Endothelial cell of umbilical vein (primary cell): Measurements from ENCODE around the gene ANK2. TPM values are rescaled to one million over a fixed set of nuclear protein-coding genes. Genes with fewer than 3 reads are reported as not detected.

Experiments used
- BruUV-seq: library from RNA; stranded (reverse); fragments of 400-500 nt; replicated peaks from 2 replicates; lab custom pipeline; 2021; lab: Mats Ljungman, UMichigan
- CTCF ChIA-PET: fragments of 300-600, 350-600 bp; sonication (Branson Sonifier 250); formaldehyde crosslinking; loops from one replicate; lab custom pipeline; 2021; ENCODE audit warnings: antibody characterized with exemption, inconsistent platforms; lab: Charles Lee
- POLR2A ChIA-PET: fragments of 300-600, 350-600 bp; sonication (Branson Sonifier 250); formaldehyde crosslinking; loops from one replicate; lab custom pipeline; 2021; ENCODE audit warnings: antibody characterized with exemption, inconsistent platforms; lab: Charles Lee
- DNase-seq: peaks from one replicate; pipeline ENCODE4 v3.0.0-alpha.2; 2011; ENCODE audit warnings: low read depth, low spot score
- FAIRE-seq: peaks from 2 replicates; lab custom pipeline; 2011; peaks lifted over from hg19 to GRCh38; lab: Jason Lieb, UNC
- H2AFZ ChIP-seq: 2 replicates; pipeline ENCODE4 v1.6.0; 2012; ENCODE audit warnings: low read depth, low read length, control low read depth, inconsistent platforms
- H3K27ac ChIP-seq: 2 replicates; pipeline ENCODE4 v1.5.1; 2011; ENCODE audit warnings: low read depth, mild to moderate bottlenecking, control low read depth, low read length, moderate library complexity; ENCODE audit not compliant: insufficient read depth
- H3K27me3 ChIP-seq, 2 experiments: 2 replicates each; pipeline versions ENCODE4 v1.6.0 to v1.6.1; 2011; ENCODE audit warnings: low read length in 2 of 2, mixed read lengths in 1 of 2; ENCODE audit not compliant: control insufficient read depth in 2 of 2, insufficient read depth in 2 of 2
- H3K36me3 ChIP-seq, 2 experiments: 2 replicates in 1 of 2; 3 replicates in 1 of 2; pipeline ENCODE4 v1.5.1; 2011; ENCODE audit warnings: low read length in 2 of 2, mild to moderate bottlenecking in 1 of 2, moderate library complexity in 1 of 2; ENCODE audit not compliant: control insufficient read depth in 2 of 2, insufficient read depth in 2 of 2; ENCODE audit errors: extremely low read depth in 1 of 2
- H3K4me1 ChIP-seq: 3 replicates; pipeline ENCODE4 v1.5.1; 2011; ENCODE audit warnings: mild to moderate bottlenecking, low read length; ENCODE audit not compliant: control insufficient read depth, insufficient read depth; ENCODE audit errors: extremely low read depth
- H3K4me2 ChIP-seq: 2 replicates; pipeline ENCODE4 v1.6.1; 2011; ENCODE audit warnings: low read length, control low read depth, mixed read lengths; ENCODE audit not compliant: insufficient read depth
- H3K4me3 ChIP-seq, 3 experiments: fragments of 200-600 bp in 1 of 3; sonication (generic), shearing (Covaris generic) in 1 of 3; replicated peaks in 1 of 3; 2 replicates each; pipeline ENCODE4 v1.5.1; 2011 to 2016; ENCODE audit warnings: control low read depth in 3 of 3, low read length in 3 of 3, mild to moderate bottlenecking in 2 of 3, inconsistent platforms in 1 of 3, low read depth in 1 of 3, moderate library complexity in 1 of 3; ENCODE audit not compliant: insufficient read depth in 1 of 3
- H3K79me2 ChIP-seq: 2 replicates; pipeline ENCODE4 v1.6.0; 2012; ENCODE audit warnings: low read length, inconsistent platforms; ENCODE audit not compliant: control insufficient read depth, insufficient read depth
- H3K9ac ChIP-seq: replicated peaks from 2 replicates; pipeline ENCODE3; 2011; ENCODE audit warnings: low read length, control low read depth; ENCODE audit not compliant: insufficient read depth; ENCODE audit errors: extremely low read depth
- H3K9me1 ChIP-seq: replicated peaks from 3 replicates; pipeline ENCODE4 v1.6.0; 2011; ENCODE audit warnings: mild to moderate bottlenecking, low read length; ENCODE audit not compliant: control insufficient read depth, insufficient read depth; ENCODE audit errors: extremely low read depth
- H3K9me3 ChIP-seq: replicated peaks from 2 replicates; pipeline ENCODE4 v1.5.1; 2012; ENCODE audit warnings: low read length, inconsistent platforms; ENCODE audit not compliant: control insufficient read depth, insufficient read depth
- H4K20me1 ChIP-seq: replicated peaks from 2 replicates; pipeline ENCODE3; 2011; ENCODE audit warnings: mild to moderate bottlenecking, low read length; ENCODE audit not compliant: control insufficient read depth, insufficient read depth; ENCODE audit errors: extremely low read depth
- EZH2 ChIP-seq: IDR thresholded peaks from 2 replicates; pipeline ENCODE4 v1.6.1; 2012; ENCODE audit warnings: borderline replicate concordance, low read depth, mild to moderate bottlenecking, moderate library complexity, low read length, inconsistent platforms; ENCODE audit not compliant: severe bottlenecking
- FOS ChIP-seq: IDR thresholded peaks from 2 replicates; pipeline ENCODE4 v1.6.1; 2011; ENCODE audit warnings: mild to moderate bottlenecking, low read length, moderate library complexity, borderline replicate concordance; ENCODE audit not compliant: insufficient read depth
- GATA2 ChIP-seq: IDR thresholded peaks from 2 replicates; pipeline ENCODE4 v1.7.0; 2011; ENCODE audit warnings: low read depth, mild to moderate bottlenecking, moderate library complexity, mixed read lengths, low read length; ENCODE audit not compliant: insufficient read length, insufficient read depth
- MYC ChIP-seq: IDR thresholded peaks from one replicate; pipeline ENCODE4 v1.6.1; 2011; ENCODE audit warnings: mild to moderate bottlenecking, low read depth, low read length
- POLR2A ChIP-seq: IDR thresholded peaks from 2 replicates; pipeline ENCODE4 v1.6.1; 2012; ENCODE audit warnings: low read depth, mild to moderate bottlenecking, control low read depth, low read length
- POLR2AphosphoS5 ChIP-seq: IDR thresholded peaks from 2 replicates; pipeline ENCODE4 v1.6.1; 2012; ENCODE audit warnings: low read depth, mild to moderate bottlenecking, control low read depth, low read length, moderate library complexity; ENCODE audit not compliant: insufficient read depth
- dilution Hi-C: fragments of 300-500 bp; cut with MboI; formaldehyde crosslinking; loops from one replicate; pipeline ENCODE4 v1.15.0; 2019; ENCODE audit warnings: low sequenced_read_pairs; ENCODE audit not compliant: extremely low pct_ligation_motif_present
- intact Hi-C: fragments of 100-400 bp; cut with micrococcal nuclease; formaldehyde crosslinking; loops from one replicate; pipeline ENCODE4 v1.10.0; 2022
- polyA plus RNA-seq, 4 experiments: library from polyadenylated mRNA; depleted of rRNA in 3 of 4; stranded (reverse) in 3 of 4; unstranded in 1 of 4; fragments of >200 nt; gene quantifications; 2 replicates each; pipeline versions ENCODE4 v1.2.1 to v1.2.3, GENCODE V29; 2011 to 2012; ENCODE audit warnings: missing spikeins in 1 of 4
- total RNA-seq: library from RNA; stranded (reverse); gene quantifications from 2 replicates; pipeline ENCODE4 v1.2.3, GENCODE V29; 2021
- TF ChIP-seq, protein P1 (sequence below), 2 donors: IDR thresholded peaks; 1 replicate in 1 of 2; 2 replicates in 1 of 2; pipeline ENCODE4 v1.5.1; 2011; ENCODE audit warnings: low read length in 2 of 2, mild to moderate bottlenecking in 2 of 2, moderate library complexity in 2 of 2, control low read depth in 1 of 2, inconsistent platforms in 1 of 2, low read depth in 1 of 2; ENCODE audit not compliant: insufficient read depth in 1 of 2; ENCODE audit errors: extremely low read depth in 1 of 2
- TF ChIP-seq, protein P2 (sequence below): IDR thresholded peaks from 2 replicates; pipeline ENCODE4 v1.6.1; 2011; ENCODE audit not compliant: insufficient read depth, insufficient read length

The ANK2 gene
- total and polyA plus RNA-seq, 2 donors (not counting 3 experiments of a cell fraction or from before 2014, with no cell fraction given) = not detected

- Histone ChIP-seq H3K4me1 (no peaks in the 10 kb centered on the region), H3K79me2 (no peaks in the 10 kb centered on the region), H3K36me3 (no peaks in the 10 kb centered on the region), H3K9me3 (no peaks in the 10 kb centered on the region), H3K27ac (no peak overlapping the region), H3K9me1 (no peaks in the 10 kb centered on the region), H3K4me2 (no peak overlapping the region), H3K9ac (no peak overlapping the region), H4K20me1 (no peaks in the 10 kb centered on the region), H3K4me3 (no peak overlapping the region), H2AFZ (no peak overlapping the region), H3K27me3 (peaks cover 0 to 3% of the 10 kb centered on the region in 2 experiments)
- no TSS peak for BruUV-seq
- no peak for DNase-seq
- dilution Hi-C loops (no loop called here), intact Hi-C loops (no loop called here)
- FAIRE-seq = no peak
- CTCF ChIA-PET = interaction anchor here (1.0 kb wide), 1 partner anchor 1068 kb away, joined by 3 read pairs; no protein-coding TSS in a partner anchor
- POLR2A ChIA-PET = no interaction called here
- TF ChIP-seq POLR2AphosphoS5 (no peak), GATA2 (no peak), FOS (no peak), EZH2 (no peak)
Observed at GRCh38 chr4:113316879-113317278, 267.4 kb downstream of the ANK2 start.

DNA sequence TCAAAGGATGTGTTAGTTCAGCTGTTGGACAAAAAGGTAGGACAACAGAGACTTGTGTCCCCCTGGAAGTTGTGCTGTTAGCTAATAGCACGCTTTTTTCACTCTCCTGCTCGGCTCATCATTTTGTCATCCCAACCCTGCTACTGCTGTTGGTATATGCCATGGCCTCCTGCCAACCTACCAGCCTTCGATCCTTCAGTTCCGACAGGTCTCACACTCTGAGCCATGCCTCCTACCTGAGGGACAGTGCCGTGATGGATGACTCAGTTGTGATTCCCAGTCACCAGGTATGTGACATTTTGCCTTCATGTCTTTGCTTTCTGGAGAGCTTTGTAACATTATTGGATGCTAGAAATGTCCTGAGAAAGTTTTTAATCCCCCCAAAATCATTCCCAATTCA, 268.1 kb downstream of the ANK2 start:
- Histone ChIP-seq H3K36me3 (no peaks in the 10 kb centered on the region), H3K4me2 (no peak overlapping the region), H2AFZ (no peak overlapping the region), H3K27me3 (peaks cover 0 to 3% of the 10 kb centered on the region in 2 experiments), H3K9me3 (no peaks in the 10 kb centered on the region), H3K4me3 (no peak overlapping the region), H3K9me1 (no peaks in the 10 kb centered on the region), H3K4me1 (no peaks in the 10 kb centered on the region), H4K20me1 (no peaks in the 10 kb centered on the region), H3K9ac (no peak overlapping the region), H3K27ac (no peak overlapping the region), H3K79me2 (no peaks in the 10 kb centered on the region)
- dilution Hi-C loops (no loop called here), intact Hi-C loops (no loop called here)
- no peak for DNase-seq
- no TSS peak for BruUV-seq
- POLR2A ChIA-PET = no interaction called here
- FAIRE-seq = no peak
- no peak for TF ChIP-seq POLR2A
- TF ChIP-seq EZH2 = no peak
- no peak for TF ChIP-seq MYC
- TF ChIP-seq, protein P1, sequence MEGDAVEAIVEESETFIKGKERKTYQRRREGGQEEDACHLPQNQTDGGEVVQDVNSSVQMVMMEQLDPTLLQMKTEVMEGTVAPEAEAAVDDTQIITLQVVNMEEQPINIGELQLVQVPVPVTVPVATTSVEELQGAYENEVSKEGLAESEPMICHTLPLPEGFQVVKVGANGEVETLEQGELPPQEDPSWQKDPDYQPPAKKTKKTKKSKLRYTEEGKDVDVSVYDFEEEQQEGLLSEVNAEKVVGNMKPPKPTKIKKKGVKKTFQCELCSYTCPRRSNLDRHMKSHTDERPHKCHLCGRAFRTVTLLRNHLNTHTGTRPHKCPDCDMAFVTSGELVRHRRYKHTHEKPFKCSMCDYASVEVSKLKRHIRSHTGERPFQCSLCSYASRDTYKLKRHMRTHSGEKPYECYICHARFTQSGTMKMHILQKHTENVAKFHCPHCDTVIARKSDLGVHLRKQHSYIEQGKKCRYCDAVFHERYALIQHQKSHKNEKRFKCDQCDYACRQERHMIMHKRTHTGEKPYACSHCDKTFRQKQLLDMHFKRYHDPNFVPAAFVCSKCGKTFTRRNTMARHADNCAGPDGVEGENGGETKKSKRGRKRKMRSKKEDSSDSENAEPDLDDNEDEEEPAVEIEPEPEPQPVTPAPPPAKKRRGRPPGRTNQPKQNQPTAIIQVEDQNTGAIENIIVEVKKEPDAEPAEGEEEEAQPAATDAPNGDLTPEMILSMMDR (IDR thresholded peaks at IDR 0.05; ENCODE audit: extremely low read depth in 1 of 2, insufficient read depth in 1 of 2, low read depth in 1 of 2, low read length in 2 of 2) = no peak
- no peak for TF ChIP-seq FOS
- TF ChIP-seq, protein P2, sequence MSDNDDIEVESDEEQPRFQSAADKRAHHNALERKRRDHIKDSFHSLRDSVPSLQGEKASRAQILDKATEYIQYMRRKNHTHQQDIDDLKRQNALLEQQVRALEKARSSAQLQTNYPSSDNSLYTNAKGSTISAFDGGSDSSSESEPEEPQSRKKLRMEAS = no peak
- CTCF ChIA-PET = interaction anchor here (0.9 to 1.3 kb wide), 2 partner anchors 9 to 13 kb away, joined by 3 read pairs; no protein-coding TSS in a partner anchor
